ENCODE measurements around the gene FBXW11.

GRCh38 chr5:171841984-171842776 lies 164.3 kb downstream of the FBXW11 start:
- no peak for TF ChIP-seq POLR2A (IDR thresholded peaks at IDR 0.05; ENCODE audit: low read length)
- TF ChIP-seq GATA1 (IDR thresholded peaks at IDR 0.05; ENCODE audit: low read depth, low read length), result no peak

Data from erythroblast (primary cell).